Type B pancreatic cell (in vitro differentiated cells): Measurements from ENCODE around the gene RALGPS1. TPM values are rescaled to one million over a fixed set of nuclear protein-coding genes. Genes with fewer than 3 reads are reported as not detected.
A peak's percentile ranks its signal among the peaks of the same experiment; 100 is the strongest.

Source experiments
- DNase-seq: peaks from one replicate; pipeline ENCODE4 v3.0.0; 2021; ENCODE audit warnings: mixed read lengths; ENCODE audit not compliant: unreplicated experiment; ENCODE audit errors: extremely low spot score
- H3K27ac Mint-ChIP-seq: 2 replicates; pipeline ENCODE4 v1.8.0; 2021; ENCODE audit warnings: mild to moderate bottlenecking, mixed read lengths
- H3K27me3 Mint-ChIP-seq: 2 replicates; pipeline ENCODE4 v1.8.0; 2021; ENCODE audit warnings: mixed read lengths
- H3K36me3 Mint-ChIP-seq: 2 replicates; pipeline ENCODE4 v1.8.0; 2021; ENCODE audit warnings: mixed read lengths
- H3K4me1 Mint-ChIP-seq: one replicate; pipeline ENCODE4 v1.8.0; 2021; ENCODE audit warnings: mixed read lengths; ENCODE audit not compliant: unreplicated experiment
- H3K4me3 Mint-ChIP-seq: 2 replicates; pipeline ENCODE4 v1.8.0; 2021; ENCODE audit warnings: mild to moderate bottlenecking, mixed read lengths
- H3K9me3 Mint-ChIP-seq: 2 replicates; pipeline ENCODE4 v1.8.0; 2021; ENCODE audit warnings: mixed read lengths
- CTCF ChIP-seq: fragments of 200-600 bp; sonication (generic); conservative IDR thresholded peaks from 2 replicates; pipeline ENCODE4 v1.5.0; 2021; ENCODE audit warnings: antibody characterized with exemption, mild to moderate bottlenecking
- total RNA-seq: library from RNA; stranded (reverse); gene quantifications from 2 replicates; pipeline ENCODE4 v1.2.1, GENCODE V29; 2021; ENCODE audit warnings: low replicate concordance

RALGPS1 gene
- total RNA-seq, 1 donor from 2014 or later = 16.7 TPM

GRCh38 chr9:127218818-127219217, 304.2 kb downstream of the RALGPS1 start:
- peaks cover 12% of the 10 kb centered on the region for H3K27me3 Mint-ChIP-seq
- H3K27ac Mint-ChIP-seq = no peak overlapping the region
- no peak for TF ChIP-seq CTCF
- H3K36me3 Mint-ChIP-seq = no peaks in the 10 kb centered on the region
- DNase-seq = no peak
- H3K4me3 Mint-ChIP-seq = no peak overlapping the region
- no peaks in the 10 kb centered on the region for H3K9me3 Mint-ChIP-seq
- peaks cover 10% of the 10 kb centered on the region for H3K4me1 Mint-ChIP-seq

GRCh38 chr9:127219520-127219919, 304.9 kb downstream of the RALGPS1 start:
- no peak overlapping the region for H3K4me3 Mint-ChIP-seq
- DNase-seq = no peak
- H3K4me1 Mint-ChIP-seq = peaks cover 8% of the 10 kb centered on the region
- no peak overlapping the region for H3K27ac Mint-ChIP-seq
- no peaks in the 10 kb centered on the region for H3K9me3 Mint-ChIP-seq
- no peak for TF ChIP-seq CTCF
- H3K27me3 Mint-ChIP-seq = peaks cover 14% of the 10 kb centered on the region
- H3K36me3 Mint-ChIP-seq = no peaks in the 10 kb centered on the region

GRCh38 chr9:127221695-127222094, 307.1 kb downstream of the RALGPS1 start:
- Mint-ChIP-seq H3K4me3 (no peak overlapping the region), H3K27me3 (peaks cover 24% of the 10 kb centered on the region), H3K9me3 (no peaks in the 10 kb centered on the region), H3K36me3 (peaks cover 5% of the 10 kb centered on the region), H3K27ac (no peak overlapping the region), H3K4me1 (peaks cover 9% of the 10 kb centered on the region)
- TF ChIP-seq CTCF = no peak
- no peak for DNase-seq

GRCh38 chr9:127222388-127223095, 308.0 kb downstream of the RALGPS1 start:
- Mint-ChIP-seq H3K4me3 (peak overlapping the region; percentile 40), H3K27ac (no peak overlapping the region), H3K36me3 (peaks cover 5% of the 10 kb centered on the region), H3K4me1 (peaks cover 9% of the 10 kb centered on the region), H3K9me3 (no peaks in the 10 kb centered on the region), H3K27me3 (peaks cover 25% of the 10 kb centered on the region)
- no peak for DNase-seq
- TF ChIP-seq CTCF = no peak

- no peak for DNase-seq
- TF ChIP-seq CTCF = no peak
- Mint-ChIP-seq H3K27me3 (peaks cover 25% of the 10 kb centered on the region), H3K4me1 (peaks cover 9% of the 10 kb centered on the region), H3K27ac (peak overlapping the region; percentile 75), H3K9me3 (no peaks in the 10 kb centered on the region), H3K4me3 (peak overlapping the region; percentile 96), H3K36me3 (peaks cover 5% of the 10 kb centered on the region)
Measured at GRCh38 chr9:127223266-127223665, 308.7 kb downstream of the RALGPS1 start.
